ENCODE measurements around the gene ACBD7. TPM values are rescaled to one million over a fixed set of nuclear protein-coding genes. Genes with fewer than 3 reads are reported as not detected.
A peak's percentile ranks its signal among the peaks of the same experiment; 100 is the strongest.

ACBD7 gene
- total RNA-seq (2022) (9.7 and 13.9 TPM in 2 replicates), Bru-seq, nascent RNA (percentile 47 among the genes with signal in this experiment), BruChase-seq, experiment 1, labeled RNA remaining after a 2-hour chase (percentile 54 among the genes with signal in this experiment), BruChase-seq, experiment 2, labeled RNA remaining after a 6-hour chase (percentile 62 among the genes with signal in this experiment)
- long read RNA-seq, partial matches to known transcripts = 0 of 1 reads
- long read RNA-seq, other reads (novel, unspliced or antisense) = 0 of 1 reads

- Histone ChIP-seq H3K4me1 (peaks cover 5% of the 10 kb centered on the region), H3K4me3 (ENCODE audit: low read depth, low read length) (peak within 1 kb of the TSS; percentile 94), H3K36me3 (ENCODE audit: control insufficient read depth, insufficient read depth, low read length) (no peaks in the 10 kb centered on the region), H3K27me3 (replicated peaks; ENCODE audit: control insufficient read depth, insufficient read depth, low read length) (no peaks in the 10 kb centered on the region), H3K9me3 (no peaks in the 10 kb centered on the region)
- no TSS peak for BruUV-seq (replicated peaks)
- TF ChIP-seq CTCF (IDR thresholded peaks at IDR 0.05; ENCODE audit: insufficient read depth in 1 of 2, low read depth in 1 of 2, low read length in 1 of 2, severe bottlenecking in 1 of 2, unreplicated experiment in 1 of 2) = peak; percentile 13 to 39
- H3K9me3 Mint-ChIP-seq (ENCODE audit: unreplicated experiment) = peaks cover 11% of the 10 kb centered on the region
- POLR2A ChIA-PET = no interaction called here
- peak; percentile 87 to 95 for DNase-seq
- no peak within 1 kb of the TSS for H3K27ac Mint-ChIP-seq (ENCODE audit: unreplicated experiment)
- CTCF ChIA-PET = no interaction called here
- H3K4me3 Mint-ChIP-seq (ENCODE audit: unreplicated experiment) = peak within 1 kb of the TSS; percentile 85
- intact Hi-C loops (cut with micrococcal nuclease; ENCODE audit: unreplicated experiment) = loop anchor here (1.0 kb wide), 1 partner anchor 9 kb away; the partner anchor contains the start of gene RPP38
- peaks cover 5% of the 10 kb centered on the region for H3K4me1 Mint-ChIP-seq (ENCODE audit: low read depth, unreplicated experiment)
- H3K36me3 Mint-ChIP-seq (ENCODE audit: insufficient read depth, unreplicated experiment) = no peaks in the 10 kb centered on the region
- peaks cover 9% of the 10 kb centered on the region for H3K27me3 Mint-ChIP-seq (ENCODE audit: insufficient read depth, unreplicated experiment)
Measured at GRCh38 chr10:15088428-15089261, at the start of gene ACBD7. Gene ACBD7, minus strand, starts transcription at chr10:15088776. Its CDS starts 48 bp downstream, at chr10:15088728.

DNA sequence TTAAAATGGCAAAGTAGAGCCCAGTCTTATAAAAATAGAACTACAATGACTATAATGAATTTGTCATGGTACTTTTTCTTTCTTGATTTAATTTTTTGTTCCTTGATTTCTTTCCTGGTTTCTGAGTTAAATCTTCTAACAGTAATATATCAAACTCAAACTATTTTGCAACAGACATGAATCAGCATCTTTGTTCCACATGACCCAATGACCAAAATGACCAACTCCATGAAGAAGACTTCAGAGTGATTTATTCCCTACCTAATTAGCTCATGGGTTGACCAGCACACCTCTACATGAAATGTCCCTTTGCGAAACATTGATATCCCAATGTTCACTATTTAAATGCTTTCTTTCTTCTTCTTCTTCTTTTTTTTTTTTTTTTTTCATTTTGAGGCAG is 49.1 kb upstream of the ACBD7 start:
- CTCF ChIA-PET = interaction anchor here (0.6 kb wide), 1 partner anchor 157 kb away, joined by 3 read pairs; no protein-coding TSS in a partner anchor
- Mint-ChIP-seq H3K9me3 (ENCODE audit: unreplicated experiment) (no peaks in the 10 kb centered on the region), H3K36me3 (ENCODE audit: insufficient read depth, unreplicated experiment) (peaks cover 19% of the 10 kb centered on the region), H3K4me3 (ENCODE audit: unreplicated experiment) (no peak overlapping the region), H3K27ac (ENCODE audit: unreplicated experiment) (no peak overlapping the region), H3K4me1 (ENCODE audit: low read depth, unreplicated experiment) (peaks cover 11% of the 10 kb centered on the region), H3K27me3 (ENCODE audit: insufficient read depth, unreplicated experiment) (no peaks in the 10 kb centered on the region)
- TF ChIP-seq CTCF (IDR thresholded peaks at IDR 0.05; ENCODE audit: insufficient read depth in 1 of 2, low read depth in 1 of 2, low read length in 1 of 2, severe bottlenecking in 1 of 2, unreplicated experiment in 1 of 2) = no peak
- POLR2A ChIA-PET = no interaction called here
- intact Hi-C loops (cut with micrococcal nuclease; ENCODE audit: unreplicated experiment) = no loop called here
- H3K9me3 ChIP-seq = no peaks in the 10 kb centered on the region
- no peak for DNase-seq
- BruUV-seq (replicated peaks) = no TSS peak
- H3K27me3 ChIP-seq (replicated peaks; ENCODE audit: control insufficient read depth, insufficient read depth, low read length) = no peaks in the 10 kb centered on the region
- peaks cover 2% of the 10 kb centered on the region; the same call in 1 of the 2 replicates for H3K36me3 ChIP-seq (ENCODE audit: control insufficient read depth, insufficient read depth, low read length)
- H3K4me1 ChIP-seq = peaks cover 15% of the 10 kb centered on the region
- H3K4me3 ChIP-seq (ENCODE audit: low read depth, low read length) = no peak overlapping the region

DNA sequence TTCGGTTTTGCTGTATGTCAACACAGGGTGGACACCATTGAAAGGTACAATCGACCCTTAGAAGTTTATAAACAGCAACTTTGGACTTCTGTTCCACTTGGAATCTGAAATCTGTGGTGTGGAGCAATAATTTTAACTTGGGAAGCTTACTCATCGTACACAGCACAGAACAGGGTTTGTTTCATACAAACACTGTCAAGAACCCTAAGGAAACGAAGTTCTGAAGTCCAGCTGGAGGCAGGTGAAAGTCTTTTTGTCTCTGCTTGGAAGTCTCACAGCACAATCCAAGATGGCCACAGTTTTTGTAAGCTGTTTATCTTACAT is 48.4 kb upstream of the ACBD7 start:
- Mint-ChIP-seq H3K4me1 (ENCODE audit: low read depth, unreplicated experiment) (peaks cover 10% of the 10 kb centered on the region), H3K9me3 (ENCODE audit: unreplicated experiment) (no peaks in the 10 kb centered on the region), H3K27ac (ENCODE audit: unreplicated experiment) (no peak overlapping the region), H3K4me3 (ENCODE audit: unreplicated experiment) (no peak overlapping the region), H3K27me3 (ENCODE audit: insufficient read depth, unreplicated experiment) (no peaks in the 10 kb centered on the region), H3K36me3 (ENCODE audit: insufficient read depth, unreplicated experiment) (peaks cover 19% of the 10 kb centered on the region)
- Histone ChIP-seq H3K27me3 (replicated peaks; ENCODE audit: control insufficient read depth, insufficient read depth, low read length) (no peaks in the 10 kb centered on the region), H3K4me3 (ENCODE audit: low read depth, low read length) (no peak overlapping the region), H3K9me3 (no peaks in the 10 kb centered on the region), H3K36me3 (ENCODE audit: control insufficient read depth, insufficient read depth, low read length) (peaks cover 2% of the 10 kb centered on the region; the same call in 1 of the 2 replicates), H3K4me1 (peaks cover 11% of the 10 kb centered on the region)
- POLR2A ChIA-PET = no interaction called here
- no peak for DNase-seq
- BruUV-seq (replicated peaks) = no TSS peak
- intact Hi-C loops (cut with micrococcal nuclease; ENCODE audit: unreplicated experiment) = no loop called here
- CTCF ChIA-PET = no interaction called here
- no peak for TF ChIP-seq CTCF (IDR thresholded peaks at IDR 0.05; ENCODE audit: insufficient read depth in 1 of 2, low read depth in 1 of 2, low read length in 1 of 2, severe bottlenecking in 1 of 2, unreplicated experiment in 1 of 2)
